ENCODE results near the gene SIM2.

Gene SIM2

DNA sequence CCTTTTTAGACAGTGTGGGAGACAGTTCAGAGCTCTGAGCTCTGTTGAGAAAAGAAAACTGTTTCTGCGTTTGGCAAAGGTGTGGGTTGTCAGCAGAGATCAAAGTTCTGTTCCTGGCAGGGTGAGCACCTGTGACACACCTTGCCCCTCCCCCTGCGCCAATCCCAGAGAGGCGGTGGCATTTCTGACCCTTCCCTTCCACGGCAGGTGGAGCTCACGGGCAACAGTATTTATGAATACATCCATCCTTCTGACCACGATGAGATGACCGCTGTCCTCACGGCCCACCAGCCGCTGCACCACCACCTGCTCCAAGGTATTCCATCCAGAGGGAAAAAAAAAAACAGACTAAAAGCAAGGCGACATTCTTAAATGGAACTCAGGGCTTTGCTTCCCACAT lies 20.7 kb downstream of the SIM2 start:
- DNase-seq: no peak

DNA sequence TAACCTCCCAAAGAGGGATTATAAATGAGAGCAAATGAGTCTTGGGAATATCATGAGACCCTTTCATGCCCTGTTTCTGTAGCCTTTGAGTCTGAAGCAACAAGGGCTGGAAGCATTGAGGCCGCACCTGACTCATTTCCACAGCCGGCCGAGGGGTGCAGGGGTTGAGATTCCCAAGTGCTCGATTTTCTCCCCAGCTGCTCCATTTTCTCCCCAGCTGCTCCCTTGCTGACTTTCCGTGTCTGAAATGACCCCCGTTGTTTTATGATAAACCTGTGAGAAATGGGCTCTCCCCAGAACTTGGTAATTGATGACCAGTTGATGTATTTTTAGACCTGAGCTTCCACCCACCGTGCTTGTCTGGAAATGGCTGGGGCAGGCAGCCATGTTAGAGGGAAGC lies 22.9 kb downstream of the SIM2 start:
- no peak for DNase-seq

DNA sequence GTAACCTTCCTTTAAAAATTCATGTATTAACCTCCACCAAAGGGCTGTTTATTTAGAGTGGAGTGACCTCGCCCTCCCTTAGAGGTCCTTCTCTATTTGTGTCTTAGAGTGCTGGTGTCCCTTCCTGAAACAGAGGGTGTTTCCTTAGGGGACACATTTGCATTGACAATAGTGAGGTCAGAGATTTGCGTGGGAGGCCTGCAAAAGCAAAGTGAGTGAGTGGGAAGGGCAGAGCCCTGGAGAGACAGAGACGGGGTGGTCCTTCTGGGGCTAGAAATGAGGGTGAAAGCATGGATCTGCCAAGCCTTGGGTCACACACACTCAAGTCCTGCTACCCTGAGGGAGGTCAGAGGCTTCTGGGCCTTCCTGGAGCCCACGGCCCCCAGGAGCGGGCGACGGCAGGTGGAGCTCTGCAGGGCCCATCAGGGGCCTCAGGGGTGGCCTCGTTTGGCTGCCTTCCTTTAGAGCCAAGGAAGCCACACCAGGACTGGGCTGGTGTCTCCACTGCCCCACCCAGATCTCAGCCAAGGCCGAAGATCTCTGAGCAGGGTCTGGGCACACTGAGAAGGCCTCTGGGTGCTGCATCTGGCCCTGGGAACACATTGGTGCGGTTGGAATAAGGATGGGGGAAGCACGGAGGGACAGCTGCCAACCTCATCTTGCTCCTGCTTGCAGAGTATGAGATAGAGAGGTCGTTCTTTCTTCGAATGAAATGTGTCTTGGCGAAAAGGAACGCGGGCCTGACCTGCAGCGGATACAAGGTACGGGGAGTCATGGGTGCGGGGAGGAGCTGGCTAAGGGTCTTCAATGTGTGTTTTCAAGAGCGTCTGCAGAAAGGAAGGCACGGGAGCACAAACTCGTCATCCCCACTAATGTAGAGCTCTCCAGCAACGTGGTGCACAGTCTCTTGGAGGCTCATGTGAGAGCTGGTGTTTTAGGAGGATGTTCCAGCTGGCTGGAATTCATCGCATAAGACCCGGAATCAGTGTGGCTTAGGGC lies 23.8 kb downstream of the SIM2 start:
- DNase-seq: no peak

DNA sequence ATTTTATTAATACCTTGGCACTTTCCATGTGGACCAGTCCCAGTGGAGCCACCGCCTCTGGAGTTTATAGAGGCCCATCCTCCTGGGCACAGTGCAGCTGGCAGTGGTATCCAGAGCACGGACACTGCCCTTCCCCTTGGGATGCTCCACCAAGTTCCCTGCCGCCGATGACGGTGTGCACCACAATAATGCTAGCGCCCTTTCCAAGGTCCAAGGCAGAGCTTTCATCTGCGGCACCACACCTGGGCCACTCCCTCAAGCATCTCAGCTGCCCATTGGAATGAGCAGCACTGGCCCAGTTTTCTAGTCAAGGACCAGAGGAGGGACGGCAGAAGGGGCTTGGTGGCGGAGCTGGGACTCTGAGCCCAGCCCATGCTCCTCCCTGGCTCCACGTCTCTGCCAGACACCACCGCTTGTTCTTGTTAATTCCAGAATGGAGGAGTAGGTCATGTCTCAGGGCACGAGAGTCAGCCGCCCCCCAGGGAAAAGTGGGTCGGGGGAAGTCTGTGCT lies 24.5 kb downstream of the SIM2 start:
- no peak for DNase-seq

DNA sequence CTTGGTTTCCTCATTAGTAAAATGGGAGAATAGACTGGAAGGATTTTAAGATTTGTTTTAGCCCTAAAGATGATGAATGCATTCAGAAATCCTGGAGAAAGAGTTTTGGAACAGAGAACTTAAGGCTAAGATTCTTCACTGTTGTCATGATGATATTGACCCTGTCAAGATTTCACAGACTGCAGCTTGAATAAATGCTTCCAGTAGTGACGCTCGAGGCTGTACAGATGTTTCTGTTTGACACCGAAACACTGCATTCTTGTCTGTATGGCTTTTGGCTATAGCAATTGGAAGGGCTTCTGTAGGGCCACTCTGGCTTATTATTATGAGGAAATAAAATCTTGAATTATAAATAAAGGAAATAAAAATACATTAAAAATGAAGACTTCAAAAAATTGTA lies 25.7 kb downstream of the SIM2 start:
- no peak for DNase-seq

DNA sequence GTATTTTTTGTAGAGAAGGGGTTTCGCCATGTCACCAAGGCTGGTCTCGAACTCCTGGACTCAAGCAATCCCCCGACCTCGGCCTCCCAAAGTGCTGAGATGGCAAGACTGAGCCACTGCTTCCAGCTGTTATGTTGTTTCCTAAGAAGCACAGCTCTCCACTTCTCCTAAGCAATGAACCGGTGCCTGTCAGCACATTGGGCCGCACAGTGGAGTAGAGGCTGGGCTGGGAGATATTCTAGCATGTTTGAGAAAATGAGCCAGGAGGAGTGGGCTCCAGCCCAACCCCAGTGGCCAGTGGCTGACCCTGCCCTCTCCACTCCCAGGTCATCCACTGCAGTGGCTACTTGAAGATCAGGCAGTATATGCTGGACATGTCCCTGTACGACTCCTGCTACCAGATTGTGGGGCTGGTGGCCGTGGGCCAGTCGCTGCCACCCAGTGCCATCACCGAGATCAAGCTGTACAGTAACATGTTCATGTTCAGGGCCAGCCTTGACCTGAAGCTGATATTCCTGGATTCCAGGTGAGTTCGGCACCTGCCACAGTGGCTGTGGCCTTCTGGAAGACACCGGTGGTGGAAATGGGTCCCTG lies 27.0 kb downstream of the SIM2 start:
- no peak for DNase-seq

DNA sequence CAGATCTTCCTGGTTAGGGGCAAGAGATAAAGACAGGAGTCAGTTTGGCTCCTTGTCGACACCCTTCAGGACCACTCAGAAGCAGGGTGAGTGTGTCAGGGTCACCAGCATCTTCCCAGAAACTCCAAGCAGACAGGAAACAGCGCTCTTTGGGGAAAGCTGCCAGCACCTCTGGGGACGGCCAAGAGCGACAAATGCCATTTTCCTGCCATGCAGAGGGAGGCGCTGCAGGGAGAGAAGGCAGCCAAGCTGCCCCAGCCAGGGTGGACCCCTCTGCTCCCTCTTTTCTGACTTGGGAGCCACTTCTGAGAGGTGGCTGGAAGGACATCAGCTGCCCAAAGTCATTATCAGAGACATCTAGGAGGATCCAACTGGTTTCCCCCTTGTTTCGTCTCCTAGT lies 29.0 kb downstream of the SIM2 start:
- no peak for DNase-seq

DNA sequence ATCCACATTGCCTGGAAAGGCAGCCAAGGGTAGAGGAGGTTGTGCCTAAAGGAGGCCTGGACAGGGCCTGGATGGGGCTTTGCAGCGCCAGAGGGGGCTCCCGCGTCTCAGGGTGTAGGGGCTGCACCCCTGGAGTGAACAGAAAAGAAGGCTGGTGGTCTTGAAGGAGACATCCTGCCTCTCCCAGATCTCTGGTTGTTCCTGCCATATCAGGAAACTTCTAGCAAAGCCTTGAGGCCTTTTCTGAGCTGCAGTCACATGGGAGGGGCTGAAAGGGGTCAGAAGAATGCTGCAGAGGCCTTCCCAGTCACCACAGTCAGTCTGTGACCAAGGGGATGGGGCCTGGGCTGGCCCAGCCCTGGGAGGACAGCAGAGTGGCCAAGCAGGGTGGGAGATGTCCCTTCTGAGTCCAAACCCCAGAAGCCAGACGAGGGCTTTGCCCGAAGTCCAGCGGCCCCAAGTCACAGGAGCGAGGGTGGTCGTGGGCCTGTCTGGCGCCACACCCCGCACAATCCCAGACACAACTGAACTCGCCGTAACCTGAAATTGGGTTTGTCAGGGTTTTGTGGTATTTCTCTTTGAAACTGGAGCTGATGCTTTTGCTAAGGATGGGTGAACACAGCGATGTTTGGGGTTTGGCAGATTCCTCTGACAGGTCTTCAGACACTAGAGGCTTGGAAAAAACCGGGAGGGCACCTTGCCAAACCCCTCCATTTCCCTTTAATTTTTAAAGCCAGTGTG lies 29.6 kb downstream of the SIM2 start:
- no peak for DNase-seq

DNA sequence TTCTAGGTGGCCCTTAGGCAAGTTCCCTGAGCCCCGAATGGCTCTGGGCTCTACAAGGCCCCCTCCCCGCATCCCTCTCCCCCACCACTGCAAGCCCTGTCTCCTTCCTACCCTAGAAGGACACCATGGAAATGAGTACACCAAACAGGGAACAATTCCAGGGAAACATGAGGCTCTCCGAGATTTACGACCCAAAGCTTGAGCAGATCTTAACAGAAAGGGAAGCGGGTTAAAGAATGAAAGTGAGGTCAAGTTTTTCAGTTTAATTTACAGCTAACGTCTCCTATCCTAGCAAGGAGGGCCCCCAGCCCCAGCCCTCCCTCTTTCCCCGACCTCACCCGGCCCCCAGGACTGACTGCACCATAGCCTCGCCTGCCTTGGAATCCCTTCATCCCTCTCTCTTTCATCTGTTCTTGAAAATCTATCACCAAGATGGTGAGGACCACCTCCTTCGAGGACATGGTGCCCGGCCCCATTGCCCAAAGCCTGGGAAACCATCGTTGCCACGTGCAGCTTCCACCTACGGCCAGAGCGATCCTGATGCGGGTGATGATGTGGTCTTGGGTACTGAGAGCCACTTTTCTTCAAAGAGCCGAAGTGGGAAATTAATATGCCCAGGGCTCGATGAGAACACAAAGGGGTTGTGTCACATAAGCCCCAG lies 30.5 kb downstream of the SIM2 start:
- DNase-seq: no peak

DNA sequence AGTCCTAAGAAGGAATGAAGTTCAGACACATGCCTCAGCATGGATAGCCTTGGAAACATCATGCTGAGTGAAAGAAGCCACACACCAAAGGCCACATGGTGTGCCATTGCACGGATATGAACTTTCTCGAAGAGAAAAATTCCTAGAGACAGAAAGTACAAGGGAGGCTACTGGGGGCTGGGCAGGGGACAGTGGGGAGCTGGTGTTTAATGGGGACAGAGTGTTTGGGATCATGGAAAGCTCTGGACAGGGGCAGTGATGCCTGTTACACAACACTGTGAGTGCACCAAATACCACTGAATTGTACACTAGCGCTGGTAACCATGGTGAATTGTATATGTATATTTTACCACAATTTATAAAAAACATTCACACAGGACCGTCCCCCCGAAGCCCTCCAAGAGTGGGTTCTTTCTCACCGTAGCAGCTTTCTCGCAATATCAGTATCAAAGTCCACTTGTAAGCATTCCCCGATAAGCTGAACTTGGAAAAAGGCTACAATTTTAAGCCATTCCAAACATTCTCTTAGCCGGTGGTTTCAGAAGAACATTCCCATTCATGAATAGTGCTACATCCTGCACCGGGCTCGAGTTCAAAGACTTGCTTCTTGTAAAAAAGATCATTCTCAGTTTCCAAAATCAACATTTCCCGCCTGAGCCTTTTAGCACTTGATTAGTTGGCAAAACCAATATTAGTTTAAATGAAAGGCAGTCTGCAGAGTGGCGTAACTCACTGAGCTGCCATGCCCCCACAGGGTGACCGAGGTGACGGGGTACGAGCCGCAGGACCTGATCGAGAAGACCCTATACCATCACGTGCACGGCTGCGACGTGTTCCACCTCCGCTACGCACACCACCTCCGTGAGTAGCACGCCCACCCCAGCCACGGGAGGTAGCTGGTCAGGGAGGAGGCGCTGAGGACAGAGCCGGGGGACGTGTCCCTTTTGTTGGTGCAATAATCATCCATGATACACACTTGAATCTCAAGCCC lies 31.7 kb downstream of the SIM2 start:
- no peak for DNase-seq

DNA sequence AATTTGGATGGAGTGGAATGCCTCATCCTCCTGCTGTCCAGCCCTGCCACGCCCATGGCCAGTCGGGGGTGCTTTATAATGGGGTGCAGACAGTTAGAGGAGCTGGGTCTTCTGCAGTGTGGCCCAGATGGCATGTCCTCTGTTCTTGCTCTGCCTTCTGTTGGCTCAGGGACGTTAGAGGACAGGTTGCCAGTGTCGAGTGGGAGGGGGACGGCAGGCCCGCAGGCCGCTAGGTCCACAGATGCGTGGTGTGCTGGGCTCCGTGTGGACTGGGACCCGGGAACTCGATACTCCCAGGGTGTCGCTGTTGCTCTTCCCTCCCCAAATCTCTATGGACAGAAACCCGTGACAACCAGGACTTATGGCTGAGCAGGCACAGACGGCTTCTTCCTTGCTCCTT lies 33.3 kb downstream of the SIM2 start:
- no peak for DNase-seq

DNA sequence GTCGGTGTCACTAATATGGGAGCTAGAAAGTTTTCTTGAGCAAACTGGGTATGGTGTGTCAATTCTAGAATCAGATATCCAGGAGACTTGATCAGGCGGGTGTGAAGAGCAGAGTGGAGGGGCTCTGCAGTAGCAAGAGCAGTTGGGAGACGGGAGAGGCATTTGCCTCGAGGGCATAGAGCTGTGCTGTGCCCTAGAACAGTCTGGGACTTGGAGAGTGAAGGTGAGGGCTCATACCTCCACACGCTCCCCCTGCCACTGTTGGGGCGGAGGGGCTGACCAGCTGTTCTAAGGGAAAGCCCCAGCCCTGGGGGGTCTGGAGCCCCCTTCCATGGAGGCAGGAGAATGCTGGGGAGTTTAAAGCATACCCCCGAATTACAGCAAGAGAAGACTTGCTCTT lies 33.8 kb downstream of the SIM2 start:
- no peak for DNase-seq

DNA sequence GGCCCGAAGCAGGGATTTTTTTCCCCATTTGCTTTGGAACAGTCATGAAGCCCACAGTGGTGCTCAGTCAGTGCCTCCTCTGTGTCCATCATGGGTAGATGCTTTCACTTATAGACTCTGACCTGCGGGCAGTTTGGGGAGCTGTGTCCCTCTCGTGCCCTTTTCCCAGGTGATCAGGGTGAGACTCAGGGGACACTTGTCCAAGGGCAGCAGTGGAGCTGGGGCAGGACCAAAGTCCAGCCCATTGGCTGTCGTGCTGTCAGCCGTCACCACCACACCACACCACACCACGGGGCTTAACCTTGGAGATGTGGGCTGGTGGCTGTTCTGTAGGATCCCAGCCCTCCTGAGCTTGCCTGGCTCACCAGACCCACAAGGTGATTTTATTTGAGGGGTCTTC lies 34.9 kb downstream of the SIM2 start:
- DNase-seq: no peak

DNA sequence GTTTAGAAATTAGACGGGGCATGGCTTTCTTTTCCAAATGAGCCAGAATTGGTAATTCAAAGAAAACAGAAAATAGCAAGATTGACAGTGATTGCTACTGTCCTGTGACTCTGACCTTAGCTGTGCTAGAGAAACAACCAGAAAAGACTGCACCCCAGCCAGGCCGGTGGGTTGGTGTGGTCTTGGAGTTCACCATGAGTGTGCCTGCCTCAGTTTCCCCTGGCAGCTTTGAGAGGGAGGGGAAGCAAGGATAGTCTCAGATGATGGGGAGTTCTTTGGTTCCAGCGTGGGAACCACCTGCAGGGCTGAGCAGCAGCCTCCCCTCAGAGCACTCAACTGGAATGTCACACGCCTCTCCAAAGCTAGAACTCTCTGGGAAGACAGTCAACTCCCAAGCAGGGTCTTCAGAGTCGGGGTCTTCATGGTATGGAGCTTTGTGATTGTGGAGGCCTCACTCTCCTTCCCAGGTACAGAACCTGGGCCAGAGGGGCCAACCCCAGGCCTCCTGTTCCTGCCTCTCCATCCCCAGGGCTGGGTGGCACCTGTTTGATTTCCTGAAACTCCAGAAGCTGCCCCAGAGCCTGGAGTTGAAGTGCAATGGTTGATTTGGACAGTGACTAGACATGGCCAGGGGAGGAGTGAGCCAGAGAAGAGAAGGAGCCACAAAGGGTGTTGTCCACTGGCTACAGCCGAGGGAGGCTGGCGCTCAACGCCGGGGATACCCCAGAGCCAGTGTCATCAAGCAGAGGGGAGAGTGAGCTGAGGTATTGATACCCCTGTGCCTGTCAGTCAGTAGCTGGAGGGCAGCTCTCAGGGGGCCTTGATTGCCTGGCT lies 35.7 kb downstream of the SIM2 start:
- DNase-seq: no peak

DNA sequence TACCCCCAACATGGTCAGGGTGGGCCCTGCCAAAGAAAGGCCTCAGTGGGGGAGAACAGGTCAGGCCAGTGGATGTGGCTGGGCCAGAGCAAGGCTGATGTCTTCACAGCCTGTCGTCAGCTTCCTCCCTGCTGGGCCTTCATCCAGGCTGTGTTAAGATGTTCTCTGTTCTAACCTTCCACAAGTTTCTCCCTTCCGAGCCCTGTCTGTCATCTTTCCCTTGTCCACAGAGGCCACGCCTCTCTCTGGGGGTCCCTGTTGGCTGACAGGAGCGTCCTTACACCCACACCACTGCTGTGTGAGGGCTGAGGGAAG lies 36.2 kb downstream of the SIM2 start:
- DNase-seq: no peak

DNA sequence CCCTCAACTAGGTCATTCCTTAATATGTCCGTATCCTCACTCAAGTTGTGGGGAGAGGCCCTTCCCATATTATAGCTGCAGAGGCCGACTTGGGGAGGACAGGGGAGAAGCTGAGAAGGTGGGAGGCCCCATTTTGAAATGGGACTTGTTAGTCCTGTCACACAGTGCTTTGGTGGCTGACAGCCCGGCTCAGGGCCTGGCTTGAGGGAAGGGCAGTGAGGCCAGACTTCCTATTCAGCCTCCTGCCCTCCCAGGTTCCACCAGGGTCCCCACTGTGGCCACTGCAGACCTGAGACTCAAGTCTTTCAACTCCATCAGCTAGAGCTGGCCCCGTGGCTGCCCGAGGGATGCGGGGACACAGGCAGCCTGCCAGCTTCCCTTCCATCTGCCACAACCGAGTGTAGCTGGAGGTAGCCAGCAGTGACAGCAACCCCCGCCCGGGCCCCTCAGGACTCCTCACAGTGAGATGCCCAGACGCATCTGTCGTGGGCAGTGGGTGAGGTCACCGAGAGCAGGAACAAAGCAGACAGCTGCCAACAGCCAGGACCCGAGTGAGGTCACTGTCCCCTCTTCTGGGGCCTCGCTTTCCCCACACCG lies 36.9 kb downstream of the SIM2 start:
- no peak for DNase-seq

DNA sequence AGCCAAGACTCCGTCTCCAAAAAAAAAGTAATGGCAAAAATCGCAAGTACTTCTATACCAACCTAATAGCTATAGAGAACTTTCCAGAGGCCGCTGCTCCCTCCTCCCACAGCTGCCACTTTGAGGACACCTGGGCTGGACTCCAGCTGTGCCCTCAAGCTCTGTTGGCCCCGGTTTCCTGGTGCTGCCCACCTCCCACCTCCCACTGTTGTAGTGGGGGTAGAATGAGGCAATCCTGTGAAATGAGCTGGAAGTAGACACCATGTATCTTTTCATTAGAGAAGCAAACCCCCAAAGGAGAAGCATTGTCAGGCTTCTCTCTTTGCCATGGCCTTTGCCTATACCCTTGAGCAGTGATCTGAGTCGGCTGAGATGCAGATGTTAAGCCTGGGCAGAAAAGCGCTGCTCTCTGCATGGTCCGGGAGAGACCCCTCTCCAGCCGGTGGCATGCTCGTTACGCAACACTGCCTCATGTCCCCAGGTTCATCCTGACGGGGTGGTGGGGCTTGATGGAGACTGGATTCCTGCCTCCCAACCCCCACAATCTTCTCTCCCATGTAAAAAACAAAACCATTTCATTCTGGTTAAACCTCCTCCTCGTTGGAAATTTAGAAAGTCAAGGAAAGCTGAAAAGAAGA lies 39.7 kb downstream of the SIM2 start:
- DNase-seq: no peak

DNA sequence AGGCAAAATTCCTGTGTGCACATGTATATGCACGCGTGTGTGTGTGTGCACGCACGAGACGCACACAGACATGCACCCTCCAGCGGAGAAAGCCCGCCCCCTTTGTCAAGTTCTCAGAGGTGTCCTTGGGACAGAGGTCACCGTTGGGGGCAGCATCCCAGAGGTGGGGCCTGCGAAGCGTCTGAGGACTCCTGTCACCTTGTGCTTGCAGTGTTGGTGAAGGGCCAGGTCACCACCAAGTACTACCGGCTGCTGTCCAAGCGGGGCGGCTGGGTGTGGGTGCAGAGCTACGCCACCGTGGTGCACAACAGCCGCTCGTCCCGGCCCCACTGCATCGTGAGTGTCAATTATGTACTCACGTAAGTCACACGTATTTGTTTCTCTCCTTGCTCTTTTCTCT lies 42.6 kb downstream of the SIM2 start:
- DNase-seq: no peak

DNA sequence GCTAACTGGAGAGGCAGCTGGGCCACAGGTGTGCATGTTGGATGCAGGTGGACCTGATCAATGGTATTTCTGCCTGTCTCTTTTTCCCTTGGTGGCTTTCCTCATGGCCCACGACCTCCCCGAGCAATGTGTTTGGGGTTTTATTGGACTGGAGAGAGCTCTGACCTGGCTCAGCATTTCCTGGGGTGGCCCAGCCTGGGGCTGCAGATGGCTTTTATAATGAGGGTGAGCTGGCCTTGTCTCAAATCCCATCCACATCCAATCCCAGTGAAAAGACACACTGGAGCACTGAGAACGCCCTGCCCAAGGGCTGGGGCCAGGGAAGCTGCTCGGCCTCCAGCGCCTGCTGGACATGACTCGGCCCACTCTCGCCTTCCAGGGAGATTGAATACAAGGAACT lies 44.1 kb downstream of the SIM2 start:
- no peak for DNase-seq

DNA sequence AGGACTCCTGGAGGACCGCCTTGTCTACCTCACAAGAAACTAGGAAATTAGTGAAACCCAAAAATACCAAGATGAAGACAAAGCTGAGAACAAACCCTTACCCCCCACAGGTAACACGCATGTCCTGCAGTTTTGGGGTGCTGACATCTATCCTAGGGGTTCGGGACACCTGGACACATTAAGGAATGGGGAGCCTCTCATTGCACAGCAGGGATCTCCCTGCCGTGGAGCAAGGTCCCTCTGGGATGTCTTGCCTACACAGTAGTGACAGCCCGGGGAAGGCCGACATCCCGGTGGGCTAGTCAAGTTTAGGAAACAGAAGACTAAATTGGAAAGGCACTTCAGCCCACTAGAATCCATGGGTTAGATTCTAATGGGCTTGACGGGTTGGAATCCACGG lies 44.5 kb downstream of the SIM2 start:
- DNase-seq: no peak

Measured in hematopoietic multipotent progenitor cell treated with erythropoietin and hydrocortisone succinate and interleukin-3 and kit ligand, for 6 days (in vitro differentiated cells).